ENCODE results near the gene ADA.
"Not testable (repeated sequence)": the region's sequence is repeated elsewhere in the genome, so short reads cannot be mapped to it uniquely, and the experiment has no call there.

GRCh38 chr20:44654210-44654609 lies 2.7 kb upstream of the ADA start:
- not testable (repeated sequence) for TF ChIP-seq POLR2A (IDR thresholded peaks at IDR 0.05)
- TF ChIP-seq, protein P1, sequence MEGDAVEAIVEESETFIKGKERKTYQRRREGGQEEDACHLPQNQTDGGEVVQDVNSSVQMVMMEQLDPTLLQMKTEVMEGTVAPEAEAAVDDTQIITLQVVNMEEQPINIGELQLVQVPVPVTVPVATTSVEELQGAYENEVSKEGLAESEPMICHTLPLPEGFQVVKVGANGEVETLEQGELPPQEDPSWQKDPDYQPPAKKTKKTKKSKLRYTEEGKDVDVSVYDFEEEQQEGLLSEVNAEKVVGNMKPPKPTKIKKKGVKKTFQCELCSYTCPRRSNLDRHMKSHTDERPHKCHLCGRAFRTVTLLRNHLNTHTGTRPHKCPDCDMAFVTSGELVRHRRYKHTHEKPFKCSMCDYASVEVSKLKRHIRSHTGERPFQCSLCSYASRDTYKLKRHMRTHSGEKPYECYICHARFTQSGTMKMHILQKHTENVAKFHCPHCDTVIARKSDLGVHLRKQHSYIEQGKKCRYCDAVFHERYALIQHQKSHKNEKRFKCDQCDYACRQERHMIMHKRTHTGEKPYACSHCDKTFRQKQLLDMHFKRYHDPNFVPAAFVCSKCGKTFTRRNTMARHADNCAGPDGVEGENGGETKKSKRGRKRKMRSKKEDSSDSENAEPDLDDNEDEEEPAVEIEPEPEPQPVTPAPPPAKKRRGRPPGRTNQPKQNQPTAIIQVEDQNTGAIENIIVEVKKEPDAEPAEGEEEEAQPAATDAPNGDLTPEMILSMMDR (IDR thresholded peaks at IDR 0.05): not testable (repeated sequence)
